Naive thymus-derived CD8-positive, alpha-beta T cell (primary cell): Measurements from ENCODE around the gene PXYLP1. TPM values are rescaled to one million over a fixed set of nuclear protein-coding genes. Genes with fewer than 3 reads are reported as not detected.
A peak's percentile ranks its signal among the peaks of the same experiment; 100 is the strongest.

Experiments used
- ATAC-seq, 2 donors: fragments of 150-1000 bp; cut with Tn5 transposase in 1 of 2; sonication (Bioruptor Pico), chemical (Tn5 transposase) in 1 of 2; 1 replicate in 1 of 2; 2 replicates in 1 of 2; pipeline ENCODE4 v1.10.0; 2021; ENCODE audit warnings: mild to moderate bottlenecking in 2 of 2, moderate library complexity in 2 of 2
- POLR2A ChIA-PET: fragments of 350-600 bp; sonication (Branson Sonifier 250); formaldehyde crosslinking; loops from one replicate; lab custom pipeline; 2021; ENCODE audit warnings: antibody characterized with exemption; lab: Charles Lee
- DNase-seq, 10 donors: peaks; one replicate each; pipeline versions ENCODE4 v3.0.0 to v3.0.0-alpha.2; 2020 to 2022
- H3K27ac Mint-ChIP-seq, 10 donors: one replicate each; pipeline ENCODE4 v1.8.0; 2020 to 2022; ENCODE audit warnings: mild to moderate bottlenecking in 10 of 10, mixed read lengths in 10 of 10, moderate library complexity in 4 of 10, inconsistent platforms in 1 of 10
- H3K27me3 Mint-ChIP-seq, 5 donors: one replicate each; pipeline ENCODE4 v1.8.0; 2021 to 2022; ENCODE audit warnings: mixed read lengths in 5 of 5
- H3K36me3 Mint-ChIP-seq, 3 donors: one replicate each; pipeline ENCODE4 v1.8.0; 2020 to 2022; ENCODE audit warnings: mixed read lengths in 3 of 3, mild to moderate bottlenecking in 2 of 3, inconsistent platforms in 1 of 3
- H3K4me1 Mint-ChIP-seq, 4 donors: one replicate each; pipeline ENCODE4 v1.8.0; 2021 to 2022; ENCODE audit warnings: mixed read lengths in 4 of 4
- H3K4me3 Mint-ChIP-seq, 10 donors: one replicate each; pipeline ENCODE4 v1.8.0; 2020 to 2022; ENCODE audit warnings: mild to moderate bottlenecking in 10 of 10, mixed read lengths in 10 of 10, moderate library complexity in 6 of 10, inconsistent platforms in 1 of 10
- H3K9me3 Mint-ChIP-seq, 9 donors: one replicate each; pipeline ENCODE4 v1.8.0; 2020 to 2022; ENCODE audit warnings: mixed read lengths in 9 of 9, mild to moderate bottlenecking in 3 of 9, inconsistent platforms in 1 of 9, moderate library complexity in 1 of 9
- polyA plus RNA-seq, 3 donors: library from polyadenylated mRNA; unstranded; fragments of 300-500 nt; fragmentation: Illumina TruSeq; gene quantifications; one replicate each; pipeline ENCODE4 v1.2.3, GENCODE V29; 2021
- total RNA-seq, 8 experiments: library from RNA in 2 of 8; stranded (reverse) in 2 of 8; gene quantifications; one replicate each; pipeline ENCODE4 v1.2.3 and lab custom pipeline; 2021 to 2026

The PXYLP1 gene
- total and polyA plus RNA-seq, 5 experiments from 2014 or later, result 9.9 to 36.9 (median 18.3) TPM

DNA sequence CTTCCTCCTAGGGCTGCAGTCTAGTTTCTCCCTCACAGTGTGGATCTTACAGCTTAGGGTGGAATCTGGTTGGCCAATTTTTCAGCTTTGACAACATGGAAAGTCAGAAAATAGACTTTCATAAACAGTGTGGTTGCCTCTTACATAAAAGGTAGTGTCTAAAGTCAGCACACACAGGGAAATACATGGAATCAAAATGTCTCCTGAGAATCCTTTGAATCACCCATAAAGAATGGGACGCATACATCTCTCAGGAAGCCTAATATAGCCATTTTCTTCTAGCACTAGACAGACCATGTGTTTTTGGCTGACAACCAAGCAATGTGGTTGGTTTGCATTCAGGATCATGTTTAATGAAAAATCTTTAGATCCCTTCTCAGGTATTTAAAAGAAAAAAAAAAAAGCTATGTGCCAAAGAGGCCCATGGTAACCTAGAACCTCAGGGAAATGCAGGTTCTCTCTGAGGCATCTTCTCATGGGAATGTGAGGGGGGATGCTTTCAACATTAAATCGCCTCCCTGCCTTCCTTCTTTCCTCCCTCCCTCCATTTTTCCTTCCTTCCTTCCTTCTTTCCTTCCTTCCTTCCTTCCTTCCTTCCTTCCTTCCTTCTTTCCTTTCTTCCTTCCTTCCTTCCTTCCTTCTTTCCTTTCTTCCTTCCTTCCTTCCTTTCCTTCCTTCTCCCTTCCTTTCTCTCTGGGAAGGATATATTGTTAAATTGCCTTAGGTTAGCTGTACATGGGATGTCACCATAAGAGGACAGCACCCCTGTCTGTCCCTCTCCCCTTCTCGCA is 102.4 kb downstream of the PXYLP1 start:
- no peak overlapping the region for H3K4me3 Mint-ChIP-seq
- POLR2A ChIA-PET, result no interaction called here
- ATAC-seq (no peak), DNase-seq (no peak)
- peaks cover 0 to 10% (median 4%) of the 10 kb centered on the region in 4 donors for H3K4me1 Mint-ChIP-seq
- H3K27ac Mint-ChIP-seq, result no peak overlapping the region
- H3K36me3 Mint-ChIP-seq, result no peaks in the 10 kb centered on the region
- peaks cover 0 to 11% (median 3%) of the 10 kb centered on the region in 5 donors for H3K27me3 Mint-ChIP-seq
- H3K9me3 Mint-ChIP-seq, result no peaks in the 10 kb centered on the region

- ATAC-seq (no peak), DNase-seq (no peak)
- Mint-ChIP-seq H3K36me3 (no peaks in the 10 kb centered on the region), H3K27ac (peak overlapping the region in 1 of 10 donors; percentile 44), H3K4me1 (peaks cover 0 to 10% (median 4%) of the 10 kb centered on the region in 4 donors), H3K9me3 (no peaks in the 10 kb centered on the region), H3K4me3 (no peak overlapping the region), H3K27me3 (peaks cover 0 to 11% (median 6%) of the 10 kb centered on the region in 5 donors)
- POLR2A ChIA-PET, result no interaction called here
These were observed 103.1 kb downstream of the PXYLP1 start for GRCh38 chr3:141334627-141335250.

- DNase-seq (no peak), ATAC-seq (no peak)
- H3K4me1 Mint-ChIP-seq, result peaks cover 0 to 10% (median 4%) of the 10 kb centered on the region in 4 donors
- peak overlapping the region in 1 of 10 donors; percentile 8 for H3K27ac Mint-ChIP-seq
- peaks cover 0 to 11% (median 7%) of the 10 kb centered on the region in 5 donors for H3K27me3 Mint-ChIP-seq
- H3K9me3 Mint-ChIP-seq, result no peaks in the 10 kb centered on the region
- no peak overlapping the region for H3K4me3 Mint-ChIP-seq
- POLR2A ChIA-PET, result no interaction called here
- H3K36me3 Mint-ChIP-seq, result no peaks in the 10 kb centered on the region
These were observed 104.0 kb downstream of the PXYLP1 start for GRCh38 chr3:141335531-141336061.

GRCh38 chr3:141336672-141337522 is 105.3 kb downstream of the PXYLP1 start:
- Mint-ChIP-seq H3K4me1 (peaks cover 0 to 10% (median 4%) of the 10 kb centered on the region in 4 donors), H3K27ac (no peak overlapping the region), H3K9me3 (peaks cover 0 to 11% (median 0%) of the 10 kb centered on the region in 9 donors), H3K36me3 (peaks cover 0 to 3% (median 1%) of the 10 kb centered on the region in 3 donors), H3K4me3 (no peak overlapping the region), H3K27me3 (peaks cover 0 to 11% (median 10%) of the 10 kb centered on the region in 5 donors)
- DNase-seq, result no peak
- POLR2A ChIA-PET, result no interaction called here
- ATAC-seq, result no peak

DNA sequence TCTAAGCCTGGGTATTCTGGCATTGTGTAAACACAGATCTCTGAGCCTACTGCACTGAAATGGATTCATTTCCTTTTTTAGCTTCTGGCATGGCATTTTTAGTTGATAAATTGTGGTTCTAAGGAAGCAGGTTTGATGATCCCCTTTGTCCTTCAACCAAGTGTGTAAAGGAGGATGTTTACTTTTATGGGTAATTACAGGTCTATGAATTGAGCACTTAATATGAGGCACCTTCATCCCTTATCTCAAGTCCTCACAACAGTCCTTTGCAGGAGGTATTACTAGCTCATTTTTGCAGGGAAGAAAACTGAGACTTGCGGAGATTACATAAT is 105.9 kb downstream of the PXYLP1 start:
- DNase-seq, result no peak
- H3K27ac Mint-ChIP-seq, result no peak overlapping the region
- ATAC-seq, result no peak
- peaks cover 0 to 11% (median 7%) of the 10 kb centered on the region in 5 donors for H3K27me3 Mint-ChIP-seq
- peaks cover 0 to 3% (median 1%) of the 10 kb centered on the region in 3 donors for H3K36me3 Mint-ChIP-seq
- peaks cover 0 to 11% (median 0%) of the 10 kb centered on the region in 9 donors for H3K9me3 Mint-ChIP-seq
- peaks cover 0 to 10% (median 4%) of the 10 kb centered on the region in 4 donors for H3K4me1 Mint-ChIP-seq
- no peak overlapping the region for H3K4me3 Mint-ChIP-seq
- POLR2A ChIA-PET, result no interaction called here

GRCh38 chr3:141337991-141338390 is 106.4 kb downstream of the PXYLP1 start:
- peaks cover 0 to 11% (median 0%) of the 10 kb centered on the region in 9 donors for H3K9me3 Mint-ChIP-seq
- DNase-seq, result no peak
- H3K36me3 Mint-ChIP-seq, result peaks cover 0 to 3% (median 1%) of the 10 kb centered on the region in 3 donors
- no peak overlapping the region for H3K4me3 Mint-ChIP-seq
- peaks cover 0 to 10% (median 4%) of the 10 kb centered on the region in 4 donors for H3K4me1 Mint-ChIP-seq
- ATAC-seq, result no peak
- POLR2A ChIA-PET, result no interaction called here
- no peak overlapping the region for H3K27ac Mint-ChIP-seq
- peaks cover 0 to 11% (median 6%) of the 10 kb centered on the region in 5 donors for H3K27me3 Mint-ChIP-seq

GRCh38 chr3:141338881-141339280 is 107.3 kb downstream of the PXYLP1 start:
- H3K4me1 Mint-ChIP-seq, result peaks cover 0 to 10% (median 4%) of the 10 kb centered on the region in 4 donors
- peaks cover 0 to 11% (median 0%) of the 10 kb centered on the region in 9 donors for H3K9me3 Mint-ChIP-seq
- DNase-seq, result no peak
- no peak overlapping the region for H3K4me3 Mint-ChIP-seq
- POLR2A ChIA-PET, result no interaction called here
- peaks cover 0 to 11% (median 6%) of the 10 kb centered on the region in 5 donors for H3K27me3 Mint-ChIP-seq
- ATAC-seq, result no peak
- no peak overlapping the region for H3K27ac Mint-ChIP-seq
- peaks cover 0 to 3% (median 1%) of the 10 kb centered on the region in 3 donors for H3K36me3 Mint-ChIP-seq

DNA sequence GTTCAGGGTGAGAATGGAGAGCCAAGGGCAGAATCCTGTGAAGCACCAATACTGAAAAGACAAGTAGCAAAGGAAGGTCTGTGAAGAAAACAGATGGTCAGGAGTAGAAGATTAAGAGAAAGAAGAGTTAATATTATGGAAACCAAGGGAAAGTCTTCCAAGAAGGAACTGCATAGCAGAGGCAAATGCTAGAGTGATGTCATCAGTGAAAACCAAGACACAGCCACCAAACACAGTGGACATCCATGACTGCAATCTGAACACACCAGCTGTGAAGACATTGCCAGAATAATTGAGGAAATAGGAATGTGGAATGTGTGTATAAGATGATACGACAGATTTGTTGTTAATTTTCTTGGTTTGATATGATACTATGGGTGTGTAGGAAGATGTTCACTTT is 109.9 kb downstream of the PXYLP1 start:
- Mint-ChIP-seq H3K9me3 (peaks cover 0 to 11% (median 0%) of the 10 kb centered on the region in 9 donors), H3K27ac (no peak overlapping the region), H3K4me3 (no peak overlapping the region), H3K4me1 (peaks cover 0 to 9% (median 5%) of the 10 kb centered on the region in 4 donors), H3K27me3 (peaks cover 0 to 8% (median 0%) of the 10 kb centered on the region in 5 donors), H3K36me3 (peaks cover 0 to 3% (median 1%) of the 10 kb centered on the region in 3 donors)
- DNase-seq (no peak), ATAC-seq (no peak)
- POLR2A ChIA-PET, result no interaction called here

DNA sequence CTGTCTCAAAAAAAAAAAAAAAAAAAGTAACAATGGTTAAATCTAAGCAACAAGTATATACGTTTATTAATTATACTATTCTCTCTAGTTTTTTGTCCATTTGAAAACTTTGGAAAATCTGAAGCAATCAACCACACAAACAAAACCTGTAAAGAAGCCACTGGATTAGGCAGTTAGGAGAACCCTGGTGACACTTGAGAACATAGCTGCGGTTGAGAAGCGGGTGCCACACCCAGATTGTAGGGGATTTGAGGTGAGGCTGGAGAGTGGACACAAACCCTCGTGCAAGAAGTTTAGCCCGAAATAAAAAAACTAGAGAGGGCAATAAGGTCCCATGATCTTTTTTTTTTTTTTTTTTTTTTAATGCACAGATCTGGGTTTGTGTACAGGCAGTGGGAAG is 110.8 kb downstream of the PXYLP1 start:
- DNase-seq (no peak), ATAC-seq (no peak)
- H3K4me3 Mint-ChIP-seq, result no peak overlapping the region
- H3K9me3 Mint-ChIP-seq, result peaks cover 0 to 11% (median 0%) of the 10 kb centered on the region in 9 donors
- POLR2A ChIA-PET, result interaction anchor here (0.7 kb wide), 4 partner anchors 10 to 399 kb away, joined by 3 to 4 read pairs (median 4); no protein-coding TSS in a partner anchor
- no peak overlapping the region for H3K27ac Mint-ChIP-seq
- peaks cover 0 to 3% (median 1%) of the 10 kb centered on the region in 3 donors for H3K36me3 Mint-ChIP-seq
- peaks cover 0 to 8% (median 0%) of the 10 kb centered on the region in 5 donors for H3K27me3 Mint-ChIP-seq
- H3K4me1 Mint-ChIP-seq, result peaks cover 0 to 6% (median 2%) of the 10 kb centered on the region in 4 donors

- ATAC-seq, result no peak
These were observed 111.5 kb downstream of the PXYLP1 start for GRCh38 chr3:141343077-141343476.

DNA sequence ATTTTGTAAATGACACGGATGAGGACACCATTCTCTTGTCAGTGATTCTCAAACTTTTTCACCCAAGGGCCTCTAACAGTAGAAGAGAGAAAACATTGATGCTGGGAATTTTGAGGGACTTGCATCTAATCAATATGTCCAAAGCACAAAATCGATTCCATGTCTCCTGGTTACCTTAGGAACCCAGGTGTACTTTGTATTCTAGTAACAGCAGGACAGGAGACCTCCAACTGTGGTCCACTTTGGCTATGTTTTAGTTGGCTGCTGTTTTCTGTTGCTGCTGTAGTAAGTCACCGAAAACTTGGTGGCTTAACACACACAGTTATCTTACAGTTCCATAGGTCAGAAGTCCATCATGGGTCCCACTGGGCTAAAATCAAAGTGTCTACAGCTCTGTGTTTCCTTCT is 112.2 kb downstream of the PXYLP1 start:
- H3K4me3 Mint-ChIP-seq, result no peak overlapping the region
- no peak overlapping the region for H3K27ac Mint-ChIP-seq
- peaks cover 0 to 6% (median under 1%) of the 10 kb centered on the region in 4 donors for H3K4me1 Mint-ChIP-seq
- POLR2A ChIA-PET, result no interaction called here
- peaks cover 0 to 11% (median 0%) of the 10 kb centered on the region in 9 donors for H3K9me3 Mint-ChIP-seq
- peaks cover 0 to 3% (median 1%) of the 10 kb centered on the region in 3 donors for H3K36me3 Mint-ChIP-seq
- no peak for DNase-seq
- ATAC-seq, result no peak
- H3K27me3 Mint-ChIP-seq, result peaks cover 0 to 8% (median 0%) of the 10 kb centered on the region in 5 donors

More at GRCh38 chr3:141343077-141343476, 111.5 kb downstream of the PXYLP1 start:
- Mint-ChIP-seq H3K27me3 (peaks cover 0 to 8% (median 0%) of the 10 kb centered on the region in 5 donors), H3K9me3 (peaks cover 0 to 11% (median 0%) of the 10 kb centered on the region in 9 donors), H3K4me3 (no peak overlapping the region), H3K27ac (no peak overlapping the region), H3K4me1 (peaks cover 0 to 6% (median 2%) of the 10 kb centered on the region in 4 donors), H3K36me3 (peaks cover 0 to 3% (median 1%) of the 10 kb centered on the region in 3 donors)
- no peak for DNase-seq
- POLR2A ChIA-PET, result interaction anchor here (0.7 kb wide), 2 partner anchors 11 to 97 kb away, joined by 3 read pairs; no protein-coding TSS in a partner anchor
